Activated T-helper 1 cell treated with anti-CD3 and anti-CD28 coated beads, Interleukin-12 subunit alpha, Interleukin-12 subunit beta, Interleukin-2, Interleukin-4 antibody, amounts not matched to agents 30 ng/mL and 10 ng/mL and 1 ng/mL, durations not matched to agents 14 hours and 24 hours and 36 hours (primary cell): ENCODE results near the gene KLHL4. TPM values are rescaled to one million over a fixed set of nuclear protein-coding genes. Genes with fewer than 3 reads are reported as not detected.
"Not testable (repeated sequence)": the region's sequence is repeated elsewhere in the genome, so short reads cannot be mapped to it uniquely, and the experiment has no call there.

ENCODE experiments used
- DNase-seq: peaks from one replicate; pipeline ENCODE4 v3.0.0; 2021; ENCODE audit warnings: low spot score
- H3K27ac Mint-ChIP-seq: one replicate; pipeline ENCODE4 v1.8.0; 2021; ENCODE audit warnings: mild to moderate bottlenecking, mixed read lengths
- H3K27me3 Mint-ChIP-seq: one replicate; pipeline ENCODE4 v1.8.0; 2022; ENCODE audit warnings: mild to moderate bottlenecking, moderate library complexity, mixed read lengths; ENCODE audit not compliant: insufficient read depth
- H3K36me3 Mint-ChIP-seq: one replicate; pipeline ENCODE4 v1.8.0; 2021; ENCODE audit warnings: low read depth, mixed read lengths
- H3K4me1 Mint-ChIP-seq: one replicate; pipeline ENCODE4 v1.8.0; 2021; ENCODE audit warnings: low read depth, mixed read lengths
- H3K4me3 Mint-ChIP-seq: one replicate; pipeline ENCODE4 v1.8.0; 2021; ENCODE audit warnings: mild to moderate bottlenecking, moderate library complexity, mixed read lengths
- H3K9me3 Mint-ChIP-seq: one replicate; pipeline ENCODE4 v1.8.0; 2021; ENCODE audit warnings: mixed read lengths
- intact Hi-C: fragments of 100-400 bp; cut with micrococcal nuclease; formaldehyde crosslinking; loops from one replicate; pipeline ENCODE4 v1.15.1; 2024
- total RNA-seq: library from RNA; stranded (reverse); gene quantifications from 2 replicates; pipeline ENCODE4 v1.2.3, GENCODE V29; 2022

The KLHL4 gene
- total RNA-seq, 1 donor from 2014 or later, result not detected

DNA sequence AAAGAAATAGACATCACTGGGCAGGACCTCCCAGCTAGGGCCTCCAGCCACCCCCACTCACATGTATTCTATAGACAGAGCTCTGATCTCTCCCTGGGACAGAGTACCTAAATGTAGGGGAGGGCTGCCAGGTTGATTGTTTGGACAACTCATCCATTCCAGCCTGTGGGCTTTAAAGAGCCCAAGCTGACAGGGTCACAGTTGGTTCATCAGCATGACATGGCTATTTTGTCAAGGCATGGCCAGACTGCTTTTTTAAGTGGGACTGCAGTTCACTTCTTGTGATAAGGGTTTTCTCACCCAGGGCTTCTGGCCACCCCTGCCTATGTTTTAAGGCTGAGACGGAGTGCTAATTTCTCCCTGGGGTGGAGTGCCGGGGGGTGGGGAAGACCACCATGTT lies 63.3 kb downstream of the KLHL4 start:
- no peaks in the 10 kb centered on the region for H3K36me3 Mint-ChIP-seq
- H3K4me1 Mint-ChIP-seq, result no peaks in the 10 kb centered on the region
- intact Hi-C loops, result no loop called here
- no peak overlapping the region for H3K27ac Mint-ChIP-seq
- H3K4me3 Mint-ChIP-seq, result no peak overlapping the region
- no peaks in the 10 kb centered on the region for H3K27me3 Mint-ChIP-seq
- H3K9me3 Mint-ChIP-seq, result no peaks in the 10 kb centered on the region
- no peak for DNase-seq

GRCh38 chrX:87582453-87582852 lies 64.9 kb downstream of the KLHL4 start:
- H3K36me3 Mint-ChIP-seq, result no peaks in the 10 kb centered on the region
- no peaks in the 10 kb centered on the region for H3K4me1 Mint-ChIP-seq
- H3K27ac Mint-ChIP-seq, result no peak overlapping the region
- DNase-seq, result no peak
- no peaks in the 10 kb centered on the region for H3K9me3 Mint-ChIP-seq
- intact Hi-C loops, result no loop called here
- no peak overlapping the region for H3K4me3 Mint-ChIP-seq
- H3K27me3 Mint-ChIP-seq, result no peaks in the 10 kb centered on the region

DNA sequence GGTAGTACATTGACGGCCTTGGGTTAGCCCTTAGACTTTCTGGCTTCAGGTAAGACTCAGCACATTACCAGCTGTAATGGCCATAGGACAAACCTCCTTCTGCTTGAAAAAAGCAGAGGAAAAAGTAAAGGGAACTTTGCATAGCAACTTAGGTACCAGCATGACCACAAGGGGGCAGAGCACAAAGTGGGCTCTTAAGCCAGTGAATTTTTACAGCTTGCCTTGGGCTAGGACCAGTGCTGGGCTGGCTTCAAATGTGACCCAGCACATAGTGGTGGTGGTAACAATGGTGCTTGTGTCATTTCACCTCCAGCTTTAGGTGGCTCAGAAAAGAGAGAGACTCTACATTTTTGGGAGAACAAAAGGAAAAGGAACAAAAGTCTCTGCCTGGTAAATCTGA lies 66.1 kb downstream of the KLHL4 start:
- Mint-ChIP-seq H3K4me3 (no peak overlapping the region), H3K4me1 (no peaks in the 10 kb centered on the region), H3K27me3 (no peaks in the 10 kb centered on the region), H3K36me3 (no peaks in the 10 kb centered on the region), H3K9me3 (no peaks in the 10 kb centered on the region), H3K27ac (no peak overlapping the region)
- intact Hi-C loops, result no loop called here
- DNase-seq, result no peak

GRCh38 chrX:87616371-87616770 lies 98.8 kb downstream of the KLHL4 start:
- DNase-seq, result no peak
- no peaks in the 10 kb centered on the region for H3K9me3 Mint-ChIP-seq
- H3K4me1 Mint-ChIP-seq, result no peaks in the 10 kb centered on the region
- H3K27ac Mint-ChIP-seq, result no peak overlapping the region
- no peak overlapping the region for H3K4me3 Mint-ChIP-seq
- H3K27me3 Mint-ChIP-seq, result no peaks in the 10 kb centered on the region
- intact Hi-C loops, result no loop called here
- H3K36me3 Mint-ChIP-seq, result no peaks in the 10 kb centered on the region

DNA sequence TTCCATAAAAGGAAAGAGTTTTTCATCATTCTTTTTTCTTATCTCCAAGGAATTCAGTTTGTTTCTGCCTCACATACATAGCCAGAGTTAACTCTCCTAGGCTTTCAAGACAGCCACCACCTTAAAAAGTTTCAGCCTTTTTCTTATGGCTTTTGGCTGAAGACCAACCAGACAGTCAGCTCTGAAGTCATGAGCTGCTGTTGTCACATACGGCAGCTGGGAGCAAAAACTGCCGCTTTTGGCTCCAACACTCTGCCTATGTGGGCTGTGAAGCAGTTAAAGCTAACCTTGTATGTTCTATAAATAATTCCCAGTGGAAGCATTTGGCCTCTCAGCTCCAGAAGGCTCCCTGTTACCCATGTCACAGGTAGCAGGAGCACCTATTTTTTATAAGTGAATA lies 104.1 kb downstream of the KLHL4 start:
- Mint-ChIP-seq H3K27ac (no peak overlapping the region), H3K9me3 (no peaks in the 10 kb centered on the region), H3K36me3 (no peaks in the 10 kb centered on the region), H3K4me3 (no peak overlapping the region), H3K4me1 (no peaks in the 10 kb centered on the region), H3K27me3 (no peaks in the 10 kb centered on the region)
- DNase-seq, result no peak
- intact Hi-C loops, result no loop called here

GRCh38 chrX:87626996-87627395 lies 109.4 kb downstream of the KLHL4 start:
- no peaks in the 10 kb centered on the region for H3K36me3 Mint-ChIP-seq
- DNase-seq, result no peak

GRCh38 chrX:87634361-87634760 lies 116.8 kb downstream of the KLHL4 start:
- no peak overlapping the region for H3K27ac Mint-ChIP-seq
- no peaks in the 10 kb centered on the region for H3K4me1 Mint-ChIP-seq
- intact Hi-C loops, result no loop called here
- no peak overlapping the region for H3K4me3 Mint-ChIP-seq
- H3K36me3 Mint-ChIP-seq, result no peaks in the 10 kb centered on the region
- no peaks in the 10 kb centered on the region for H3K9me3 Mint-ChIP-seq
- no peaks in the 10 kb centered on the region for H3K27me3 Mint-ChIP-seq
- no peak for DNase-seq

More at GRCh38 chrX:87626996-87627395, 109.4 kb downstream of the KLHL4 start:
- Mint-ChIP-seq H3K9me3 (no peaks in the 10 kb centered on the region), H3K4me1 (no peaks in the 10 kb centered on the region), H3K4me3 (no peak overlapping the region), H3K27me3 (no peaks in the 10 kb centered on the region), H3K27ac (no peak overlapping the region)
- intact Hi-C loops, result no loop called here

GRCh38 chrX:87636533-87636932 lies 118.9 kb downstream of the KLHL4 start:
- Mint-ChIP-seq H3K4me1 (no peaks in the 10 kb centered on the region), H3K4me3 (no peak overlapping the region), H3K36me3 (no peaks in the 10 kb centered on the region), H3K9me3 (no peaks in the 10 kb centered on the region), H3K27me3 (no peaks in the 10 kb centered on the region), H3K27ac (no peak overlapping the region)
- intact Hi-C loops, result no loop called here
- DNase-seq, result no peak

DNA sequence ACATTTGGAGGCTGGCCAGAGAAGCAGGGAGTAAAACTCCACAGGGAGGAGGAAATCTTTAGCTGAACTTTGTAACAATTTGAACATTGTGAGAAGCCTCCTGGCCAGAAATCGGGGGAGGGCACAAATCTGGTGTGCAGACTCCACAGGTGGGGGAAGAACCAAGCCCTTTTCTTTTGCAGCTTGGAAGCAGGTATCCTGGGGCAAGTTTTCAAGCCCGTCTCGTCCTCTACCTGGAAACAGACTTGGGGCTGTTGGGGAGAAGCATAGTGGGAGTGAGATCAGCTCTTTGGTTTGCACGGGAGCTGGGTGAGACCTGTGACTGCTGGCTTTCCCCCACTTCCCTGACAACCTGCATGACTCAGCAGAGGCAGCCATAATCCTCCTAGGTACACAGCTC lies 123.8 kb downstream of the KLHL4 start:
- DNase-seq, H3K4me1 Mint-ChIP-seq, H3K9me3 Mint-ChIP-seq, H3K27ac Mint-ChIP-seq, H3K4me3 Mint-ChIP-seq, H3K36me3 Mint-ChIP-seq, intact Hi-C loops, H3K27me3 Mint-ChIP-seq: not testable (repeated sequence)

GRCh38 chrX:87661761-87662160 lies 144.2 kb downstream of the KLHL4 start:
- no peaks in the 10 kb centered on the region for H3K27me3 Mint-ChIP-seq
- no peak overlapping the region for H3K27ac Mint-ChIP-seq
- no peaks in the 10 kb centered on the region for H3K9me3 Mint-ChIP-seq
- H3K4me1 Mint-ChIP-seq, result no peaks in the 10 kb centered on the region
- intact Hi-C loops, result no loop called here
- H3K36me3 Mint-ChIP-seq, result no peaks in the 10 kb centered on the region
- no peak for DNase-seq
- no peak overlapping the region for H3K4me3 Mint-ChIP-seq

DNA sequence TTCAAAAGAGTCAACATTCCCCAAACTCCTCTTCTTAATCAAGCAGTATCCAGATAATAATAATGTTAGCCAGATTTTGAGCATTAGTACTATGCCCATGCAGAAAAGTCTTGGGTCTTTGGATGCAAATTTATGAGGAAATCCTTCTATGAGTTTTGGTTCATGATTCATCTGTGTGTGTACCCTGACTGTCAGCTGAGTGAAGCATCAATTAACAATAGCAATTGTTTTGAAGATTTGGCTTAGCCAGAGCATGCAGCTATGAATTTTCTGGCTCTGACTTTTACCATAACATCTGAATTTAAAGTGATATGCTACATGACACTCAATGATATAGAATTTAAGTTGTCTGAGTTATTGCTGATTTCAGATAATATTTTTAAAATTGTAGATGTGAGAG lies 145.8 kb downstream of the KLHL4 start:
- Mint-ChIP-seq H3K4me1 (no peaks in the 10 kb centered on the region), H3K9me3 (no peaks in the 10 kb centered on the region), H3K4me3 (no peak overlapping the region), H3K27ac (no peak overlapping the region), H3K27me3 (no peaks in the 10 kb centered on the region), H3K36me3 (no peaks in the 10 kb centered on the region)
- intact Hi-C loops, result no loop called here
- DNase-seq, result no peak

- Mint-ChIP-seq H3K4me1 (no peaks in the 10 kb centered on the region), H3K4me3 (no peak overlapping the region), H3K9me3 (no peaks in the 10 kb centered on the region), H3K27ac (no peak overlapping the region), H3K36me3 (no peaks in the 10 kb centered on the region), H3K27me3 (no peaks in the 10 kb centered on the region)
- intact Hi-C loops, result no loop called here
- DNase-seq, result no peak
Measured at GRCh38 chrX:87664381-87664780, 146.8 kb downstream of the KLHL4 start.

DNA sequence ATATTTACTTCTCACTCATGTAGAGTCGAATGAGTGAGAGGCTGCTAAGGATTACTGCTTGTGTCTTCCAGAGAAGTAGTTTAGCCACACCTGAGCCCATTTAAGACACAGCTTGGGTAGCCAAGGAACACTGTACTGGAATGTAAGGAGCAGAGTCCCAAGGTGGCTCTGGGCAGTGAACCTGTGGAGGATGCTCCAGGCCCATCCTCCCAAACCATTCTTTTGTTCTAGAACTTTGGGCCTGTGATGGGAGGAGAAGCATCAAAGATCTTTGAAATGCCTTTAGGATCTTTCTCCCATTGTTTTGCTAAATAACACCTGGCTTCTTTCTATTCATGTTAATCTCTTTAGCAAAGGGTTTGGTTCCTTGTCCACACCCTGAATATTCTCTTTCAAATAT lies 162.2 kb downstream of the KLHL4 start:
- Mint-ChIP-seq H3K9me3 (no peaks in the 10 kb centered on the region), H3K27me3 (no peaks in the 10 kb centered on the region), H3K27ac (no peak overlapping the region), H3K4me3 (no peak overlapping the region), H3K4me1 (no peaks in the 10 kb centered on the region), H3K36me3 (no peaks in the 10 kb centered on the region)
- no peak for DNase-seq
- intact Hi-C loops, result no loop called here

GRCh38 chrX:87687703-87688102 lies 170.1 kb downstream of the KLHL4 start:
- Mint-ChIP-seq H3K4me3 (no peak overlapping the region), H3K36me3 (no peaks in the 10 kb centered on the region), H3K27ac (no peak overlapping the region), H3K4me1 (no peaks in the 10 kb centered on the region), H3K27me3 (no peaks in the 10 kb centered on the region), H3K9me3 (no peaks in the 10 kb centered on the region)
- DNase-seq, result no peak
- intact Hi-C loops, result no loop called here
